Ectodermal cell (in vitro differentiated cells): ENCODE results near the gene ACSM5.
"Not testable (repeated sequence)": the region's sequence is repeated elsewhere in the genome, so short reads cannot be mapped to it uniquely, and the experiment has no call there.

Source experiments
- H3K27ac ChIP-seq: 2 replicates; pipeline ENCODE4 v1.7.0; 2013; ENCODE audit warnings: mild to moderate bottlenecking, low read depth, low read length; ENCODE audit not compliant: insufficient read depth, poor library complexity, severe bottlenecking
- H3K27me3 ChIP-seq: 2 replicates; pipeline ENCODE4 v1.7.0; 2013; ENCODE audit warnings: mild to moderate bottlenecking, low read length; ENCODE audit not compliant: insufficient read depth, control insufficient read depth, poor library complexity, severe bottlenecking
- H3K36me3 ChIP-seq: one replicate; pipeline ENCODE4 v1.7.0; 2013; ENCODE audit warnings: low read length; ENCODE audit not compliant: control insufficient read depth, insufficient read depth
- H3K4me1 ChIP-seq: one replicate; pipeline ENCODE4 v1.7.0; 2013; ENCODE audit warnings: low read length; ENCODE audit not compliant: control insufficient read depth, insufficient read depth
- H3K4me3 ChIP-seq: 2 replicates; pipeline ENCODE4 v1.7.0; 2013; ENCODE audit warnings: low read depth, low read length, control low read depth; ENCODE audit not compliant: insufficient read depth
- H3K9me3 ChIP-seq: 2 replicates; pipeline ENCODE4 v1.7.0; 2013; ENCODE audit warnings: mild to moderate bottlenecking, low read length, moderate library complexity; ENCODE audit not compliant: control insufficient read depth
- WGBS, 2 experiments: methylation state at CpG; one replicate each; pipeline ENCODE4 v1.1.7; 2013; ENCODE audit warnings: missing lambda C conversion rate in 2 of 2; 5-methylcytosine and 5-hydroxymethylcytosine counted together

Gene ACSM5

DNA sequence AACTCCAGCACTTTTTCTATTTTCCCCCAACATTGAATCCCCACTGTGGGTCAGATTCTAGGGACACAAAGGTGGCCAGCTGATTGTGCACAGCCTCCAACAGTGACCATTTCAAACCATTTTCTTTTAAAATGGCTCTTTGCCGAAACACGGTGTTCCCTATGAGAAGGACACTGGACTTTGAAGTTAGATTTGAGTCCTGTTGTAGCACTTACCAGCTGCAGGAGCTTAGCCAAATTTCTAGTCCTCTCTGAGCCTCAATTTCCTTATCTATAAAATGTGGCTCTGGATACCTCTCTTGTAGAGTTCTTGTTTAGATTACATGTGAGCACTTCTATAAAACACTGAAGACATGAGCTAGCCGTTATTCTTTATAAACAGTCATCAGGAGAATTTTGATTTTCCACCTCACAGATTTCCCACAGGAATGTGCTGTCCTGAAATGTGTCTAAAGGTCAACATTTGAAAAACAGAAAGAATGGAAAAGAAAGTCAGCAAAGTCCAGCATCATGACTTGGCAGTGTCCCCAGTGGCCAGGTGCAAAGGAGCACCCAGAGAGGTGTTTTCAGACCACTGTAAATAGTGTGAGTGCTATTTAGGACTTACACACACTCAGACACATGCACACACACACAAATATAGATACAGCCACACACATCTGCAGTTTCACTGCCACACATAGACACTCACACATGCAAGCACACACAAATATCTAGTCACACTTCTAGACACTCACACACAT is 37.5 kb downstream of the ACSM5 start:
- WGBS, 2 experiments: no CpG with 5 or more reads among the region's 3 CpGs
- not testable (repeated sequence) for H3K4me3 ChIP-seq, H3K36me3 ChIP-seq, H3K4me1 ChIP-seq, H3K27me3 ChIP-seq, H3K9me3 ChIP-seq, H3K27ac ChIP-seq

DNA sequence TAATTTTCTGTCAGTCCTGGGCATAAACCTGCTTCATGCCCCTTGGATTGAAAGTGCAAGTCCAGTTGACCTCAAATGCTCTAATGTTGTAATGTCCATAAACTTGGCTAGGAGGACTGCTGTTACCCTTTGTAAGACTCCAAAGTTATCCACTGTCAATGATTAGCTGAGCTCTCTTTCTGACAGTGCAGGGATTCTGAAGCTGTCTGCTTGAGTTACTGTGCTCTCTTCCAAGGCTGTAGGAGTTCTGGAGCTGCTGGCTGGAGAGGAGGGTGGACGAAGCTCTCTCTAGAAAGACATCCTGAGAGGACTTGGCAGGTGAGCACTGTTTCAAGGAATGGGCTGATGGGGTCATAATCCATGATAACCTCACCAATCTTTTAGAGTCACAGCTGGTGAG is 42.0 kb downstream of the ACSM5 start, which contains the start of gene ACSM2A:
Gene ACSM2A (plus strand): TSS at position 158 of the 400 bp plus-strand sequence. CDS start 8,594 bp downstream, outside the sequence.
- H3K27me3 ChIP-seq, H3K4me1 ChIP-seq, H3K9me3 ChIP-seq, H3K27ac ChIP-seq, H3K36me3 ChIP-seq, H3K4me3 ChIP-seq: not testable (repeated sequence)
- WGBS, 2 experiments: no CpG with 5 or more reads among the region's 1 CpG

DNA sequence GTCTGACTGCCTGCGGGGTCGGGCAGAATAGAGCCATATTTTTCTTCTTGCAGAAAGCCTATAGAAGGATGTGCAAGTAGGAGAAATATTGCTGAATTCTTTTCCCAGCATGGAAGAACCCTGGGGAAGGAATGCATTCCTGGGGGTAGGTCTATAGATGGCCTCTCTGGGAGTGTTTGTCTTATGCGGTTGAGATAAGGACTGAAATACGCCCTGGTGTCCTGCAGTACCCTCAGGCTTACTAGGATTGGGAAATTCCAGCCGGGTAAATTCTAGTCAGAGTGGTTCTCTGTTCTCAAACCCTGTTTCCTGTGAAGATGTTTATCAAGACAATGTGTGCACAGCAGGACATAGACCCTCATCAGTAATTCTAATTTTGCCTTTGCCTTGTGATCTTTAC is 44.3 kb downstream of the ACSM5 start:
- not testable (repeated sequence) for H3K4me1 ChIP-seq, H3K9me3 ChIP-seq, H3K27me3 ChIP-seq, H3K27ac ChIP-seq, H3K36me3 ChIP-seq, H3K4me3 ChIP-seq
- WGBS, 2 experiments: no CpG with 5 or more reads among the region's 5 CpGs

DNA sequence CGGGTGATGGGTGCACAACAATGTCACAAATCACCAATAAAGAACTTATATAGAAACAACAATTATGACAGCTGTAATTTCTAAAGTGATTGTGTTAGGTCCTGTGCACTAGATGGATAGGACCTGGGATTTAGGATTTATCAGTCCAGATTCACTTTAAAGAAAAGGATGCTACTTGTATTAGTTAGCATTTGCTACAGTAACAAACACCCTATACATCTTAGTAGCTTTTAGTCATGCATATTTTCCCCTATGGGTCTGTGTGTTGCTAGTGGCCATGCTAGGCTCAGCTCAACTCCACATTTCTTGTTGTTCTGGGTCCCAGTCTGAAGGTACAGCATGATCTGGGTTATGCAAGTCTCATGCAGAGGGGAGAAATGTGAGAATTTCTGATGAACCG is 49.9 kb downstream of the ACSM5 start:
- H3K4me3 ChIP-seq, H3K9me3 ChIP-seq, H3K27me3 ChIP-seq, H3K4me1 ChIP-seq, H3K36me3 ChIP-seq, H3K27ac ChIP-seq: not testable (repeated sequence)
- 85 to 90% methylated on average over 1 of the region's 2 CpGs for WGBS, 2 experiments

DNA sequence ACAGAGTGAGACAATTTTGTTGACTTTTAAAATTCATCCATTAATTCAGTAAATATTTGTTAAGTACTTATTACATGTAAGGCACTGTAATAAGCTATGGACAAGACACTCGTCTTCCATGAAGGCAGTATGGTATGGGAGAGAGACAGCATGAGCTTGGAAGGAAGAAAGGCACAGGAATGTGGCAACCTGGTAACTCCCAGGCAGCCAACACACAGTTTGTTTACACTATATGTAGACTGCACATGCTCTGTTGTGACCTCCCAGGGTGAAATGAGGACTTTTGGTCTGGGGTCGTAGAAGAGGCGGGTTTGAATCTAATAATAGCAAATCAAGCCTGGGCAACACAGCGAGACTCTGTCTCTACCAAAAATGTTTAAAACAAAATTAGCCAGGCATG is 51.0 kb downstream of the ACSM5 start:
- not testable (repeated sequence) for H3K4me3 ChIP-seq, H3K4me1 ChIP-seq, H3K27ac ChIP-seq, H3K27me3 ChIP-seq, H3K36me3 ChIP-seq, H3K9me3 ChIP-seq
- 69 to 73% methylated on average over 1 of the region's 4 CpGs for WGBS, 2 experiments

DNA sequence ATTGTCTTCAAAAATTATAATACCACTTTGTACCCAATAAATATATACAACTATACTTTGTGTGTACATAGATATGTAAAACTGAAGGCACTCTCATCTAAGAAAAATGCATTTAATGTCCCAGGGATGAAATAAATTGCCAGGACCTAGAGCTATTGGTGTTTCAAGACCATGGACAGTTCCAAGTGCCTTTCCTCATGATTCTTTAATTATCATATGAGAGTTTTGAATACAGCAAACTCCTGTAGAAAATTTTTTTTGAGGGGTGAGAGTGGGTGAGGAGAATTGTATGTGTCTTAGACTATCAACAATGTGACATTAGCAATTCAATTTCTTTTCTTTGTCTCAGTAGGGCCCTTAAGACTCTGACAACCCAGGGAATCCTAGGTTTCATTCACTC is 59.6 kb downstream of the ACSM5 start:
- not testable (repeated sequence) for H3K27me3 ChIP-seq, H3K4me1 ChIP-seq, H3K27ac ChIP-seq, H3K9me3 ChIP-seq, H3K36me3 ChIP-seq, H3K4me3 ChIP-seq

DNA sequence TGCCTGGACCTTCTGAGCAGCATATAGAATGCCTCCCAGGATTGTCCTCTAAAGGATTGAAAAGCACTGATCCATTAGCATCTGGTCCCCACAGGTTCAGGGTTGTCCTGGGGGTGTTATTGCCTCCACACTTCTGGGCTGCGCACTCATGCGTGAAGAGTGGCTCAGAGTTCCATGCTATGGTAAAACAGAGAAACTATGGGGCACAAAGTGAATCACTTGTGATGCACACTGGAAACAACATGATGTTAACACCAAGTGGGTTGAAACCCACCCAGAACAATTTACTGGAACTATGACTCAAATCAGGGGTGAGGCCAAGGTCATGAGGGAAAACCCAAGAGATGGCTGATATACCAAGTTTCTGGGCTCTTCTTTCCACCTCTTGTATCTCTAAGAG is 60.6 kb downstream of the ACSM5 start:
- not testable (repeated sequence) for H3K27me3 ChIP-seq, H3K27ac ChIP-seq, H3K4me1 ChIP-seq, H3K9me3 ChIP-seq, H3K4me3 ChIP-seq, H3K36me3 ChIP-seq
- WGBS, 2 experiments: 96 to 98% methylated on average over 2 of the region's 2 CpGs

DNA sequence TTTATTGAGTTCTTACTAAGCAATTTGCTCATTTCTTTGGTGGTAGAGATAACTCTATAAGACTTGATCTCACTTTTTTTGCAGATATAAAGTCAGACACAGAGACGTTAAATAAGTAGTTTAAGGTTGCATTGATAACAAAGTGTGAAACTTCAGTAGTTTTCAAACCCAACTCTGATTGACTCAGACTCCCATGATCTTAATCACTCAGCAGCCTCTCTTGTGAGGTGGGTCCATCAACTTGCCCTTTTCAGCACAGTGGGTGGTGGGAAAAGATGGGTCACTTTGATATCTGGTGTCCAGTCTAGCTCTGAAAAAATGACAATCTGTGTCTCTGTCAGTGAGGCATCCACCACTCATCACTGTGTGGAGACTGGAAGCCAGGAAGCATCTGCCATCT is 61.4 kb downstream of the ACSM5 start:
- H3K27me3 ChIP-seq, H3K9me3 ChIP-seq, H3K4me1 ChIP-seq, H3K27ac ChIP-seq, H3K4me3 ChIP-seq, H3K36me3 ChIP-seq: not testable (repeated sequence)
- WGBS, 2 experiments: 75 to 100% methylated on average over 1 of the region's 1 CpG

DNA sequence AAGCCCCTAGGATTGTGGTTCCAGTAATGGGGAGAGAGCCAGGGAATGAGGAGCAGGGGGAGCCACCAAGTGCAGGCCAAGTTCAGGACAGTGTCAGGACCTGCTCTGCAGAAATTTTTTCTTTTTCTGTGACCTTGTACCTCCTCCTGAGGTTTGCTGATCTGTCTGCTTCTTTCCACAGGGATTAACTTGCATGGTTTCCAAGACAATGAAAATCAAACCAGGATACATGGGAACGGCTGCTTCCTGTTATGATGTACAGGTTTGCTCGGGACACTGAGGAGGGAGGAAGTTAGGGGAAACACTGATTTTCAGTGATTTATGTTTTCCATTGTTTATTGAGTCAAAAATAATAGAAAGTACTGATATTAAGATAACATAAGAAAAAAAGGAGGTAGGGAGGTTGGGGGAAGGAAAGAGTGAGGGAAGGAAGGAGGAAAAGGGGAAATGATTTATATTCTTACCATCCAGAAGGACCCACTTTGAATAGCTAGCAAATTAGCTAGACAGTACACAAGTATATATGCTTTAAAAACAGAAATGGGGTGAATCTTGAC is 67.9 kb downstream of the ACSM5 start:
- H3K27ac ChIP-seq, H3K9me3 ChIP-seq, H3K36me3 ChIP-seq, H3K27me3 ChIP-seq, H3K4me3 ChIP-seq, H3K4me1 ChIP-seq: not testable (repeated sequence)
- WGBS, 2 experiments: 100% methylated on average over 1 of the region's 2 CpGs; no CpG with 5 or more reads in 1 of the 2 experiments

DNA sequence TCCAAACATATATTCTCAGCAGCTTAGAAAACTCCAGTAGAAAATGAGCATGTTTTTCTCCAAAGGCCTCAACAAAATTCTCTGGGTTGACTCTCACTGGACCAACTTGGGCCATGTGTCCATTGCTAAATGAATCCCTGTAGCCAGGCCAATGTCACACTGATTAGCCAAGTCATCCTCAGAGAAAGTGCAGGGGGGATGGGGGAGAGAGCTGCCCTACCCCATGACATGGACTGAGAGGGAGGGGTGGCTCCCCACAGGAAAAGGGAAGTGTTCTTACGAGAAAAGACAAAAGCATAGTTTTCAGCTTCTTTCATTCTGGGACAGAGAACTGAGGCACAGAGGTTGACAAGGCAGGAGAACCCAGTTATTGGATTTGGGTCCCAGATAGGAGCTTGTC is 74.7 kb downstream of the ACSM5 start:
- no CpG with 5 or more reads among the region's 1 CpG for WGBS, 2 experiments
- H3K4me3 ChIP-seq, H3K27ac ChIP-seq, H3K4me1 ChIP-seq, H3K9me3 ChIP-seq, H3K36me3 ChIP-seq, H3K27me3 ChIP-seq: not testable (repeated sequence)

DNA sequence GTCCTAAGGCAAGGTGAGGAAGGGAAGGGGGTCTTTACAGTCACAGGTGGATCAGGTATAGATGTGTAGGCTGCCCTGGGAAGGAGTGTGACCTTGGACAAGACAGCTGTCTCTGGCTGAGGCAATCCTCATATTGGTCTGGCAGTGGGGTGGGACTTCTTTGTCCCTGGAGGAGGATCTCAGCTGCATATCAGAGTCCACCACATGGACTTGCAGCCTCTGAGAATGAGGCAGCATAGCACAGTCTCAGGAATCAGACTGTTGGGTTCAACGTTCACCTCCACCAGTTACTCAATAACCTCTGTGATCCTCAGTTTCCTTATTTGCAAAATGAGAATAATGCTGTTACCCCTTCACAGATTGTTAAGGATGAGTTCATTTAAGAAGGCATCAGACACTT is 75.4 kb downstream of the ACSM5 start:
- no peaks in the 10 kb centered on the region for H3K36me3 ChIP-seq
- no peaks in the 10 kb centered on the region for H3K9me3 ChIP-seq
- 91 to 100% methylated on average over 1 of the region's 1 CpG for WGBS, 2 experiments
- H3K4me3 ChIP-seq: no peak overlapping the region
- no peaks in the 10 kb centered on the region for H3K4me1 ChIP-seq
- no peaks in the 10 kb centered on the region for H3K27me3 ChIP-seq
- no peak overlapping the region for H3K27ac ChIP-seq
